HG03039 (cell line): ENCODE measurements around the gene COL5A2.

ENCODE experiments used
- ATAC-seq: cut with Tn5 transposase; IDR thresholded peaks from one replicate; pipeline ENCODE4 v1.9.1; 2021; ENCODE audit warnings: mild to moderate bottlenecking, moderate library complexity; ENCODE audit not compliant: unreplicated experiment

Gene COL5A2

GRCh38 chr2:189179570-189179950 is at the start of gene COL5A2:
Gene COL5A2 (minus strand): TSS chr2:189179761. CDS start chr2:189179604, 157 bp downstream.
- no peak for ATAC-seq

DNA sequence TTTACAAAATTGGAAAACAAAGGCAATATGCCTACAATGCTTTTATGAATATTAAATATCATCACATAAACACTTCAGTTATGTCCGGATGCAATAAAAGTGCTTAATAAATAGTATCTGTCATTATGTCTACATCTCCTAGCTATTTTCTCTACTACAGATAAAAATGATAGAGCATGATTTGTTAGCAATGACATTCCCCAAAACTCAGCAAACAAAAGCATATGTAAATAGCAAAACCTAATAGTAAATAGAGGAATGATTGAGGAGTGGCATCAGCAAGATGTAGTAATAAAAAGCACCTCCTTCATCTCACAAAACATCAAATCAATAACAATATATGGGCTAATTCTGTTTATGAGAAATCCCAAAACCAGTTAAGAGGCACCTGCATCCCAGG is 46.5 kb upstream of the COL5A2 start:
- ATAC-seq = no peak

- no peak for ATAC-seq
Observed at GRCh38 chr2:189225032-189225431, 45.5 kb upstream of the COL5A2 start.

DNA sequence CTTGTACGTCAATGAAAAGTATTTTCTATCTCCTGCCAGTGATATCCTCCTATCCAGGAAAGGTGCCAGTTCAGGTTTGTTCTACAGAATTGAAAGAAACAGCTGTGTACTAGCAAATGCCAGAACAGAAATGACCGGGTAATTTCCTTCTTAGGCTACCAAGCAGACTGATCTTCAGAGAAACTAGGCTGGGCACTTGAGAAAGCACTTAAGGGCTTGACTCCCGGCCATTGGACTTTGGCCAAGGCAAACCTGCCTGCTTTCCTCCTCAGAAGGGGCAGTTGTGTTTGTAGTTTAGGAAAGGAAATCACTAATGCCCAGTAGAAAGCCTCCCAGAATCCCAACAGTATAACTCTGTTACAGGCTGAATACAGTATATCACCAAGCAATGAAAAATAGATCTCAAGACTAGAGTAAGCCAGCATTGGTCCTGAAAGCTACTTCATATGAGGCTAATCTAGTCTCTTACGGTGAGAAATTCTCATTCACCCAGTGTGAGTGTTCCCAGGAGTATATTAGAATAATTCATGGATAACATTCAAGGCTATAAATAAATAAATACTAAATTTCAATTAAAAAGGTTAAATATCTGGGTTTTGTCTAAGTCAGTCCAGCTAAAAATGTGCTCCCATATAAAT is 43.0 kb upstream of the COL5A2 start:
- ATAC-seq = no peak

GRCh38 chr2:189221811-189222467 is 42.4 kb upstream of the COL5A2 start:
- no peak for ATAC-seq

DNA sequence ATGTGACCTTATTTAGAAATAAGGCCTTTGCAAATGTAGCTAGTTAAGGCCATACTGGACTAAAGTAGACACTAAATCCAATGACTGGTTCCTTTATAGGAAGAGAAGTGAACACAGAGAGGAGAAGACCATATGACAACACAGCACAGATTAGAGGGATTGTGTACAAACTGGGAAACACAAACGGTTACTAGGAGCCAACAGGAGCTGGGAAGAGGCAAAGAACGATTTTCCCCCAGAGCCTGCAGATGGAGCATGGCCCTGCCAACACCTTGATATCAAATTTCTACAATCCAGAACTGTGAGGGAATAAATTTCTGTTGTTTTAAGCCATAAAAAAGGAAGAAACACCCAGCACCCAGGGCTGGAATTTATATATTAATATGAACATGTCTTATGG is 38.7 kb upstream of the COL5A2 start:
- ATAC-seq = no peak

GRCh38 chr2:189217541-189217940 is 38.0 kb upstream of the COL5A2 start:
- no peak for ATAC-seq

GRCh38 chr2:189217051-189217450 is 37.5 kb upstream of the COL5A2 start:
- no peak for ATAC-seq

GRCh38 chr2:189214484-189214883 is 34.9 kb upstream of the COL5A2 start:
- ATAC-seq = no peak

GRCh38 chr2:189213250-189213649 is 33.7 kb upstream of the COL5A2 start:
- no peak for ATAC-seq

- ATAC-seq = no peak
Observed at GRCh38 chr2:189210250-189211087, 30.9 kb upstream of the COL5A2 start.

DNA sequence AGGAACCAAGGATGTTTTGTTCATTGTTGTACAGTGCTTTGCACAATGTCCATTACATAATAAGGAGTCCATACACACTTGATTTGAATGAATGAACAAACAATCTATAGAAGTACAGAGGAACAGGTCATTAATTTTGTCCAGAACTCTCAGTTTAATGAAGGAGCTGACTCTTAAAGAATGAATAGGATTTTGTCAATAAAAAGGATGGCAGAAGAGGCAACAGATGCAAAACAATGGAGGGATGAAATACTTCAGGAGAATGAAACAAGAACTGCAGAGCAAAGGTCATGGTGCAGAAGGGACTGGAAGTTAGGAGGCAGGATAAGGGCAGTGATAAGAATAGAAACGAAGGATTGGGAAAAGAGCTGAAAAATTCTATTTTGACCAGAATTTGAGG is 28.7 kb upstream of the COL5A2 start:
- no peak for ATAC-seq

DNA sequence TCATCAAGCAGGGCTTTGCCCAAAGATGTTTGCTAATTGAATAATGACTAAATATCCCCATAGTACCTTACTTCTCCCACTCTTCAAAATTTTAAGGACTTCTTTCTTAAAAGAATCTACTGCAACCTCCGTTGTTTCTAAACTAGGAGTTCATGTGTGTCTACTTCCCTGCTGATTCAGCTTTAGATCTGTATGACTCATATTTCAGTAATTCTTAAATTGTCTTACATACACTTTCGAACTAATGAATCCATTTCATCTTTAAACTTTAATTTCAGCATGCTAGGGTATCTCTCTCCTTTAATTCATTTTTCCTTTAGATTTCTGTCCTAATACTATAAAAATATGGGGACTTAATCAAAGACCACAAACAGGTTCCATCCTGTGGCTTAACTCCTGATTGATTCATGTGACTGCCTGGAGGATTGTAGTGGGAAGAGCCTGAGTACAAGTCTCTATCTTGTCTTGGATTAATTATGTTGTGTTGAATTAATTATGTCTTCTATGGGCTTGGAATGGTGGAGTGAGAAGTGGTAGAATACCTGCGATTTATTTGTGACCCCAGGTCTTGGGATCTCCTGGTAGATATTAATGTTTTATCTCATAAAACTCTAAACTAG is 24.9 kb upstream of the COL5A2 start:
- ATAC-seq = no peak

DNA sequence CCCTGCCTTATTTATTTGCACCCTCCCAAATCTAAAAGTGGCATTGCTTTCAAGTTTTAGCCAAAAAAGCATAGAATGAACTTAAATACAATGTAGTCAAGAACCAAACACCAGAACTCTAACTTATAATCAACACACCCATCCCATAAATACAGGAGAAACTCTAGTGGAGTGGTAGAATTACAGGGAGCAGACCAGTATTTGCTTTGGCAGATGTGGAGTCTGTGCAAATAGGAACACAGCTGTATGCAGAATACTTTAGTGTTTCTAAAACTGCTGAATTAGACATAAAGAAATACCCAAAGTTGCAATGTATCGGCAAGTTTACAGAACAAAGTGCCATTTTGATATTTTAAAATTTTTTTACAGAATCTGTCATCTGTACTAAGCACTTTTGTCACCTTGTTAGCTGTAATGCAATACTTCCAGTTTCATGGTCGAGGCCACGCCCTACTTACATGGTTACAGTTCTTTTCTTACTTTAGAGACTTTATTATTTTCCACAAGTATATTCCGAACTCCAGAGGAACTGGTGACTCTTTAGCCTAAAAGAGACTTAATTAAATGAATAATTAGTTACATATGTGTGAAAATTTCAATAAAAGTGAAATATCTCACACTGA is 23.7 kb upstream of the COL5A2 start:
- no peak for ATAC-seq

DNA sequence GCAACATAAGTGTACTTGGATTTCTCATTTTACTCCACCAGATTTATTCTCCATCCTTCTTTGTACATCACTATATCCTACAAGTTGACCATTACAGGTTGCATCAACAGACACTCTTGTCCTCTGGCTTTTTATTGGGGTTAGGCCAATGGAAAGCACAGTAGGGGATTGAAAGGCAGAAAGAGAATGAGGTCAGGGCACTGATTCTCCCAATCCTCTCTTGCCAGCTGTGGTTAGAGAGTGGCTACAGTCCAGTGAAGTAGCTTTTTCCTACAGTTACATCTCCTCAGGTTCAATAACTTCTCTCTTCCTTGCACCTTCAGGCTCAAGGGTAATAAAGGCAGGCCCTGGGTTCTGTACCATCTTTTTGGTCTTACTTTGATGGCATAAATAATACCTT is 20.2 kb upstream of the COL5A2 start:
- ATAC-seq = no peak

DNA sequence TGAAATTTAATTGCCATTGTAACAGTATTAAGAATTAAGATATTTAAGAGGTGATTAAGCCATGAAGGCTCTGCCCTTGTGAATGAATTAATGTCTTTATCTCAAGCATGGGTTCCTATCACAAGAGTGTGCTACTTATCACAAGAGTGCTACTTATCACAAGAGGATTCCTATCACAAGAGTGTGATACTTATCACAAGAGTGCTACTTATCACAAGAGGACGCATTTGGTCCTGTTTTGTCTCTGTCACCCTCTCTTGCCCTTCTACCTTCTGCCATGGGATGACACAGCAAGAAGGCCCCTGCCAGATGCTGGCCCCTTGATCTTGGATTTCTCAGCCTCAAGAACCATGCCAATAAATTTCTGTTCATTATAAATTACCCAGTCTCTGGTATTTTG is 13.2 kb upstream of the COL5A2 start:
- ATAC-seq = no peak

GRCh38 chr2:189191766-189192165 is 12.2 kb upstream of the COL5A2 start:
- no peak for ATAC-seq

DNA sequence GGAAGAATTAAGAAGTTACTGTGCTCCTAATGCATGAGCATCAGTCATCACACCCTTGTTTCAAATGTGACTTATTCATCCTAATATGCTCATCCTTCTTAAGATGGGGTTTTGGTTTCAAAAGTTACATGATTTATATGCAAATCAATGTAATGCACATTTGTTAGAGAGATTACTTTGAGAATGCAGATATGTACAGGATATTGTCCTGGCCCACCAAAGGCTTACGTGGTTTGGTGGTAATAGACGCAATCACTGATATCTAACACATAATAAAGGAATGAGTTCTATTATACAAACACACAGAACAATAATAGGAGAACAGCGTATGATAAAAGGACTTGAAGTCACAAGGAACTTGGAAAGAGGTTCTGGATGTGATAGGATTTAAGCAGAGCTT is 11.1 kb upstream of the COL5A2 start:
- no peak for ATAC-seq

DNA sequence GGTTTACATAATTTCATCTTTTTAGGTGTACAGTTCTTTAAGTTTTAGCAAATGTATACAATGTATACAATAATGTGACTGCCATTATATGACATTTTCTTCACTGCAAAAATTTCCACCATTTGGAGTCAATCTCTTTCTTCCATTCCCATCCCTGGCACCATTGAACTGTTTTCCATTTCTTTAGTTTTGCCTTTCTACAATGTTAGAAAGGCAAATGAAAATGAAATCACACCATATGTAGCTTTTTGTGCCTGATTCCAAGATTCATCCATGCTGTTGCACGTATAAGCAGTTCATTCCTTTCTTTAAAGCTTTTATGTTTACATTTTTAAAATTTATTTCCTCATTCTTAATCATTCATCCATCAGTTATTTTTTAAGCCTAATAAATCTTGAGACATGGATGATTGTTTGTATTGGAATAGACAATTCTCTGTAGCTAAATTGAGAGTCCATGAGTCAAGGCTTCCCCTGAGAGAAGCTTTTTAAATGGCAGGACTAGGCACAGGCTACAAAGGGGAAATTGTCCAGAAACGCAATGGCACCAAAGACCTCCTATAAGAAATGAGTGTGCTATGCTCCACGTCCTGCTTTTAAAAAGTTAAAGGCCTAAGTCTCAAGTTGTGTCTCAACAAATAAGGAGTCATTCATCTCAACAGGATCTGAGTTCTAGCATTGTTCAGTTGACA is 8.7 kb upstream of the COL5A2 start:
- no peak for ATAC-seq

DNA sequence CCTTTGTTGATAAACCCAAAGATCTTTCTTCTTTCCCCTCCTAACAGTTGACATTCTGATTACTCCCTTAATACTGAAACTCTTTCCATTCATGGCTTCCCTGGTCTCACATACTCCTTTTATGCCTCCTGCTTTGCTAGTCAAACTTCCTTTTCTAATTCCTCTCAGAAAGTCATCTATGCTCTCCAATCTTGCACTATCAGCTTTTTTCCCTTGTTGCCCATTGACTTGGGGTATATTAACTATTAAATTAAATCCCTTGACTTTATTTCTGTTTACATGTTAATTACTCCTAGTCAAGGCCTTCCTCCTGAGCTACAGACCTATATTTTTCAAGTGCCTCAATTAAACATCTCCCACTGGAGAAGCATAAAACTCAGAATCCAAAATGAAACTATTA is 3.6 kb upstream of the COL5A2 start:
- ATAC-seq = no peak

DNA sequence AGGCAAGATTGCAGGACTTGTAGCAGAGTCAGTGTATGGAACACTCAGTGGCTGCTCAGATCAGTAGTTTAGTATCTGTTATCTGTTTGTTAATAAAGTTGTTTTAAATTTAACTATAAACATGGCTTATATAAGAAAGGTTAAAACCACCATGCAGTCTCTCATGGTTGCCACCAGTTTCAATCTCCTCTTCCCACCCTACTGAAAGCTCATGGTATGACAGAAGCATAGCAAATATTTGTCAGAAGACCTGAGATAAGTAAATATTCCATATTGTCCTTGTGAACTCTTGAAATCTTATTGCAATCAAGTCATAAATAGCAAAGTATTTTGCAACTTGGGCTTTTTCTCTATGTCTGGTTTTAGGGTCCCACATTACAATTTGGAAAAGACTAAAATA is 2.1 kb upstream of the COL5A2 start:
- no peak for ATAC-seq
